NCI-H446 (cell line): ENCODE results near the gene EIF4B.
A peak's percentile ranks its signal among the peaks of the same experiment; 100 is the strongest.

Source experiments
- DNase-seq, 2 experiments: peaks; one replicate each; lab custom pipeline; 2025; lab: John Stamatoyannopoulos, UW

The EIF4B gene

DNA sequence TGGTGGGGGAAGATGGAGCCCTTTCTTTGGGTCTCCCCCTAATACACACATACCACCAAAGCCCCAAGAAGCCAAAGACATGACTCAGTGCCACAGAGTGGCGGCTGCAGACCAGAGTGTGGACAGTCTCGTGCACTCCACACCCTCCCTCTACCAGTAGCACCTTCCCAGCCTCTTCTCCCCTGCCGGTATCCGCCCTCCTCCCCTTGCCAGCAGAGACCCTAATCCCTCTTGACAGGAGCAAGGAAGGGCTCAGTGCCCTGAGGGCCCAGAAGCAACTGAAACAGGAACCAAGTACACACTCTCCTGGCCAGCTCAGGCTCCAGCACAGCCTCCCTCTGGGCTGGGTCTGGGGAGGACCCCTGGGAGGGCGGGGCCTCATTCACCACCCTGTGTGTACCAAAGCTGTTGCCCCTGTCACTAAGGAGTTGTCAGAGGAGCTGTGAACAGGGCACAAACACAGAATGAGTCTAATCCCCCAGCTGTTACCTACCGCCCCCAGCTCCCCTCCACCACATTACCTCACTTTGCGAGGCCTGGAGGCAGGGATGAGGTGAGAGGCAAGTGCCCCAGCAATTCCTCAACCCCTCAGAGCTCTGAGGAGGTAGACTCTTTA is 64.7 kb downstream of the EIF4B start:
- no peak for DNase-seq

- peak in 1 of 2 experiments; percentile 85 for DNase-seq
Observed at GRCh38 chr12:53071591-53072551, 65.6 kb downstream of the EIF4B start.

GRCh38 chr12:53073881-53074280 is 67.6 kb downstream of the EIF4B start:
- DNase-seq = peak in 1 of 2 experiments; percentile 33

- DNase-seq = no peak
Observed at GRCh38 chr12:53074283-53074998, 68.2 kb downstream of the EIF4B start.

DNA sequence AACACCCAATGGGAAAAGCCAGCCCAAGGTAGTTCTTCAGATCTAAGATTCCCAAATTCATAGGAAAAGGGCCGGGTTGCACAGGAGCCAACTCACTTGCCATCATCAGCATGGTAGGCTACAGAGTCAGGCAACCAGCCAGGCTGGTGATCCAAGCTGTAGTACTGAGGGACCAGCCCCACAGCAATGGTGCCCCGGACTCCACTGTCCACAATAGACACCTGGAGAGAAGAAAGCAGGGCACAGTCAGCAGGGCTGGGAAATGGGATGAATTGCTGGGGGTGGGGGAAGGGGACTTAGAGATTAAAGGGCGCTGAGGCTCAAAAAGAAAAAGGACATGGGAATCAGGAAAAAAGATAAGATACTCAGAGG is 68.7 kb downstream of the EIF4B start:
- DNase-seq = no peak

GRCh38 chr12:53076461-53076860 is 70.2 kb downstream of the EIF4B start:
- DNase-seq = no peak

DNA sequence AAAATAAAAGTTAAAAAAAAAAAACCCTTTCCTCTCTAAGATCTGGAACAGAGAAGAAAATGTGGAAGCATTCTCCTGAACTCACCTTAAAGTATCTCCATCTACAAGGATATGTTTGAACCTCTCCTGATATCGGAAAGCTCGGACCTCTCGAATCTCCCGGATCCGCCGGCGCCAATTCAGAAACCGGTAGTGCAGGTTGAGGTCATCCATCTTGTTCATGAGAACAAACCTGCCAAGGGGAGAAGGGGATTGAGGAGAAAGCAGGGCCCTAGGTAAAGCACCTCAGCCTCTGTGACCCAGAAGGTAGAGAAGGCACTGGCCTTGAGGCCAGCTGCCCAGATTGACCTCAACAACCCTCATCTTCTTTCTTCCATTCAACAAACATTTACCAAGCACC is 70.8 kb downstream of the EIF4B start:
- no peak for DNase-seq

GRCh38 chr12:53078425-53079225 is 72.4 kb downstream of the EIF4B start:
- DNase-seq = no peak

- peak; percentile 85 to 96 for DNase-seq
Observed at GRCh38 chr12:53079226-53080117, 73.2 kb downstream of the EIF4B start, which contains the start of gene SPRYD3. TSS of gene SPRYD3 (minus strand) at chr12:53079390. CDS start at chr12:53079333, 57 bp downstream.

DNA sequence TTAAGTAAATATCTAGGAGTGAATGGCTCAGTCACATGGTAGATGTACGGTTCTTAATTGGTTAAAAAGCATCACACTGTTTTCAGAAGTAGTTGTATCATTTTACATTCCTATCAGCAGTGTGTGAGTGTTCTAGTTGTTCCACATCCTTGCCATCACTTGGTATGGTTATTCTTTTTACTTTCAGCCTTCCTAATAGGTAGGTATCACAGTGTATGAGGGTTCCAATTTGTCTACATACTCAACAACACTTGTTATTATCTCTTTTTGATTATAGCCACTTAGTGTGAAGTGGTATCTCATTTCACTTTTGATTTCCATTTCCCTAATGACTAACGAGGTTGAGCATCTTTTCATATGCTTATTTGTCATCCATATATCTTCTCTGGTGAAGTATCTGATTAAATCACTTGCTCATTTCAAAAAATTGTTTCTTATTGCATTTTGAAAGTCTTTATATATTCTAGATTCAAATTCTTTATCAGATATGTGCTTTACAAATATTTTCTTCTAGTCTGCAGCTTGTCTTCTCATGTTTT is 76.5 kb downstream of the EIF4B start:
- DNase-seq = no peak

GRCh38 chr12:53086361-53086760 is 80.1 kb downstream of the EIF4B start:
- no peak for DNase-seq

GRCh38 chr12:53090105-53090504 is 83.8 kb downstream of the EIF4B start:
- no peak for DNase-seq

- no peak for DNase-seq
Observed at GRCh38 chr12:53090554-53090953, 84.3 kb downstream of the EIF4B start.

DNA sequence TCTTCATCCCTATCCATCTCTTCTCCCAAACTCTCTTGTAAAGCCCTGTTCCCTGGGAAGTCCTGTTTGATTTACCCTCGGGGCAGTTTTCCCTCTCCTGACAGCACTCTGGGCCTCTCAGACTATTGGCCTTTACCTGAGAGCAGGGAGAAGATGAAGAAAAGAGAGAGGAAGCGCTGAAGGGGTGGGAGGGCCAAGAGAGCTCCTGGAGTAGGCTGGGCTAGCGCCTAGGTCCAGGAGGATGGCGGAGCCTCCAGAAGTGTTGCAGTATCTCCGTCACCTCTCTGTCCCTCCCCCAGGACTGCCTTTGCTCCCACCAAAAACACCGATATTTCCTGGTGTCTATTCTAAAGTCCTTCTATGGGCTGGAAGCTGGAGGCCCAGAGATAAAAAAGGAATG is 85.5 kb downstream of the EIF4B start:
- DNase-seq = no peak
